HCT116 (cell line): ENCODE results near the gene KRTAP4-5. TPM values are rescaled to one million over a fixed set of nuclear protein-coding genes. Genes with fewer than 3 reads are reported as not detected.

Experiments used
- ATAC-seq: fragments of 200-7000 bp; cut with Tn5 transposase; 2 replicates; pipeline ENCODE4 v1.9.1; 2020; ENCODE audit warnings: mild to moderate bottlenecking, moderate library complexity
- BruUV-seq: library from RNA; stranded (reverse); fragments of 400-500 nt; replicated peaks from 2 replicates; lab custom pipeline; 2021; lab: Mats Ljungman, UMichigan
- CTCF ChIA-PET: fragments of 300-600 bp; sonication (Branson Sonifier 250); formaldehyde crosslinking; loops from one replicate; lab custom pipeline; 2021; ENCODE audit warnings: antibody characterized with exemption; lab: Charles Lee
- POLR2A ChIA-PET: fragments of 300-600, 350-600 bp; sonication (Branson Sonifier 250); formaldehyde crosslinking; loops from one replicate; lab custom pipeline; 2021; ENCODE audit warnings: antibody characterized with exemption; lab: Charles Lee
- RAD21 ChIA-PET, 2 experiments: fragments of 300-600 bp; sonication (Branson Sonifier 250); formaldehyde crosslinking; loops; one replicate each; lab custom pipeline; 2023; ENCODE audit warnings: low total read pairs in 2 of 2; ENCODE audit not compliant: uncharacterized antibody in 2 of 2, unreplicated experiment in 2 of 2, low non-redundant PET in 1 of 2; lab: Charles Lee
- DNase-seq: peaks from one replicate; pipeline ENCODE4 v3.0.0-alpha.2; 2010; ENCODE audit warnings: low read depth, low spot score
- H2AFZ ChIP-seq: fragments of 200-600 bp; shearing (Covaris generic), sonication (generic); 2 replicates; pipeline ENCODE4 v1.6.1; 2017; ENCODE audit warnings: low read depth, mixed run types, mixed read lengths, antibody characterized with exemption, low read length; ENCODE audit not compliant: poor library complexity, severe bottlenecking
- H3K27ac ChIP-seq: 2 replicates; pipeline ENCODE4 v1.5.1; 2012; ENCODE audit warnings: low read depth, low read length
- H3K27me3 ChIP-seq: fragments of 200-600 bp; sonication (generic); 2 replicates; pipeline ENCODE4 v1.6.1; 2016; ENCODE audit warnings: mixed run types, low read length, mixed read lengths; ENCODE audit not compliant: insufficient read depth
- H3K36me3 ChIP-seq, 2 experiments: fragments of 200-500 bp in 1 of 2; fragments of 200-600 bp in 1 of 2; sonication (Bioruptor generic) in 1 of 2; sonication (generic) in 1 of 2; 2 replicates each; pipeline versions ENCODE4 v1.5.1 to v1.6.1; 2014 to 2016; ENCODE audit warnings: low read length in 2 of 2, inconsistent platforms in 1 of 2, mixed read lengths in 1 of 2, mixed run types in 1 of 2; ENCODE audit not compliant: insufficient read depth in 2 of 2, control insufficient read depth in 1 of 2
- H3K4me1 ChIP-seq, 2 experiments: fragments of 200-600 bp in 1 of 2; sonication (generic) in 1 of 2; 2 replicates each; pipeline versions ENCODE4 v1.5.1 to v1.6.1; 2012 to 2017; ENCODE audit warnings: low read length in 2 of 2, inconsistent platforms in 1 of 2, mild to moderate bottlenecking in 1 of 2, mixed read lengths in 1 of 2, mixed run types in 1 of 2, moderate library complexity in 1 of 2; ENCODE audit not compliant: insufficient read depth in 2 of 2, control insufficient read depth in 1 of 2
- H3K4me2 ChIP-seq: fragments of 200-600 bp; sonication (generic); 2 replicates; pipeline ENCODE4 v1.6.1; 2017; ENCODE audit warnings: mixed run types, low read length, mixed read lengths
- H3K4me3 ChIP-seq, 2 experiments: fragments of 200-600 bp in 1 of 2; sonication (generic) in 1 of 2; replicated peaks in 1 of 2; 2 replicates each; pipeline ENCODE4 v1.5.1; 2011 to 2016; ENCODE audit warnings: low read length in 2 of 2, control low read depth in 1 of 2, low read depth in 1 of 2, mild to moderate bottlenecking in 1 of 2, mixed read lengths in 1 of 2, mixed run types in 1 of 2
- H3K79me2 ChIP-seq: fragments of 200-600 bp; sonication (generic); 2 replicates; pipeline ENCODE4 v1.6.1; 2017; ENCODE audit warnings: mild to moderate bottlenecking, mixed run types, low read length, moderate library complexity, mixed read lengths; ENCODE audit not compliant: insufficient read depth
- H3K9ac ChIP-seq: fragments of 200-600 bp; sonication (generic); 2 replicates; pipeline ENCODE4 v1.6.1; 2016; ENCODE audit warnings: low read length, mixed read lengths
- H3K9me2 ChIP-seq: fragments of 200-600 bp; sonication (generic), shearing (Covaris generic); 2 replicates; pipeline ENCODE4 v1.6.1; 2017; ENCODE audit warnings: mixed run types, mild to moderate bottlenecking, moderate library complexity; ENCODE audit not compliant: insufficient read depth
- H3K9me3 ChIP-seq, 2 experiments: fragments of 200-500 bp in 1 of 2; fragments of 200-600 bp in 1 of 2; sonication (Bioruptor generic) in 1 of 2; sonication (generic) in 1 of 2; 2 replicates each; pipeline ENCODE4 v1.6.1; 2014 to 2017; ENCODE audit warnings: low read length in 2 of 2, mixed read lengths in 2 of 2, inconsistent platforms in 1 of 2, low read depth in 1 of 2, mild to moderate bottlenecking in 1 of 2, mixed run types in 1 of 2, moderate library complexity in 1 of 2; ENCODE audit not compliant: control insufficient read depth in 1 of 2, insufficient read depth in 1 of 2
- H4K20me1 ChIP-seq: fragments of 200-600 bp; sonication (generic), shearing (Covaris generic); 2 replicates; pipeline ENCODE4 v1.6.1; 2017; ENCODE audit warnings: mixed run types, mild to moderate bottlenecking, moderate library complexity; ENCODE audit not compliant: insufficient read depth
- CEBPB ChIP-seq: IDR thresholded peaks from 2 replicates; pipeline ENCODE4 v1.6.1; 2012; ENCODE audit warnings: low read depth
- CTCF ChIP-seq, 3 experiments: fragments of 200-600 bp in 1 of 3; sonication (generic) in 1 of 3; IDR thresholded peaks in 2 of 3; conservative IDR thresholded peaks in 1 of 3; 2 replicates each; pipeline ENCODE4 v1.5.1; 2012 to 2017; ENCODE audit warnings: low read depth in 2 of 3, low read length in 2 of 3, antibody characterized with exemption in 1 of 3, borderline replicate concordance in 1 of 3, control low read depth in 1 of 3, mild to moderate bottlenecking in 1 of 3, mixed read lengths in 1 of 3, mixed run types in 1 of 3, moderate library complexity in 1 of 3; ENCODE audit not compliant: insufficient read depth in 1 of 3
- ELF1 ChIP-seq: IDR thresholded peaks from 2 replicates; pipeline ENCODE4 v1.6.1; 2012; ENCODE audit warnings: low read depth, borderline replicate concordance
- FOSL1 ChIP-seq: IDR thresholded peaks from 2 replicates; pipeline ENCODE4 v1.6.1; 2012; ENCODE audit warnings: low read depth
- JUND ChIP-seq: IDR thresholded peaks from 2 replicates; pipeline ENCODE4 v1.6.1; 2012
- POLR2A ChIP-seq: IDR thresholded peaks from 2 replicates; pipeline ENCODE4 v1.7.0; 2011; ENCODE audit warnings: borderline replicate concordance; ENCODE audit not compliant: insufficient read depth, insufficient read length; ENCODE audit errors: extremely low read depth
- POLR2AphosphoS5 ChIP-seq: IDR thresholded peaks from 2 replicates; pipeline ENCODE4 v1.6.1; 2011; ENCODE audit warnings: mild to moderate bottlenecking, low read depth, low read length, moderate library complexity
- SIN3A ChIP-seq: IDR thresholded peaks from 2 replicates; pipeline ENCODE4 v1.6.1; 2012; ENCODE audit warnings: low read depth
- SP1 ChIP-seq: IDR thresholded peaks from 2 replicates; pipeline ENCODE4 v1.6.1; 2012; ENCODE audit warnings: low read depth
- YY1 ChIP-seq: IDR thresholded peaks from 2 replicates; pipeline ENCODE4 v1.6.1; 2011; ENCODE audit warnings: low read length, low read depth, moderate library complexity, mild to moderate bottlenecking; ENCODE audit not compliant: insufficient replicate concordance; ENCODE audit errors: extremely low read depth
- intact Hi-C: fragments of 100-400 bp; cut with micrococcal nuclease; formaldehyde crosslinking; loops from 2 replicates; pipeline ENCODE4 v1.10.0; 2022
- total RNA-seq: library from RNA; stranded (reverse); gene quantifications from one replicate; pipeline ENCODE4 v1.2.1, GENCODE V29; 2021; ENCODE audit not compliant: unreplicated experiment

Gene KRTAP4-5
- total RNA-seq, 1 experiment from 2014 or later, result not detected

GRCh38 chr17:41141361-41141760 lies 8.3 kb downstream of the KRTAP4-5 start:
- POLR2A ChIA-PET, result no interaction called here
- no peaks in the 10 kb centered on the region; a peak in 1 of 4 replicates for H3K4me1 ChIP-seq
- ATAC-seq (no peak), DNase-seq (no peak)
- intact Hi-C loops, result no loop called here
- H3K27me3 ChIP-seq, result no peaks in the 10 kb centered on the region
- H4K20me1 ChIP-seq, result no peaks in the 10 kb centered on the region
- TF ChIP-seq CEBPB (no peak), ELF1 (no peak), SIN3A (no peak), SP1 (no peak), POLR2AphosphoS5 (no peak), CTCF (IDR thresholded peaks at IDR 0.05 in 2 of 3, conservative IDR thresholded peaks at IDR 0.05 in 1 of 3; ENCODE audit: borderline replicate concordance in 1 of 3, insufficient read depth in 1 of 3, low read depth in 2 of 3, low read length in 2 of 3) (no peak), POLR2A (no peak), YY1 (no peak), JUND (no peak), FOSL1 (no peak)
- H3K9ac ChIP-seq, result no peak overlapping the region
- H2AFZ ChIP-seq, result no peak overlapping the region
- H3K9me3 ChIP-seq, result peaks cover 6 to 41% of the 10 kb centered on the region in 2 experiments; a peak in 3 of 4 replicates
- H3K36me3 ChIP-seq, result peaks cover 0 to 9% of the 10 kb centered on the region in 2 experiments; a peak in 1 of 4 replicates
- H3K79me2 ChIP-seq, result no peaks in the 10 kb centered on the region
- H3K4me2 ChIP-seq, result no peak overlapping the region
- RAD21 ChIA-PET, result no interaction called here
- BruUV-seq, result no TSS peak
- H3K4me3 ChIP-seq, result no peak overlapping the region
- H3K9me2 ChIP-seq, result no peaks in the 10 kb centered on the region
- CTCF ChIA-PET, result no interaction called here
- H3K27ac ChIP-seq, result no peak overlapping the region
